SK-N-SH (cell line): ENCODE results near the gene COL25A1. TPM values are rescaled to one million over a fixed set of nuclear protein-coding genes. Genes with fewer than 3 reads are reported as not detected.

Source experiments
- CTCF ChIA-PET: fragments of 300-600, 350-600 bp; formaldehyde crosslinking; extraction: SDS; loops from one replicate; lab custom pipeline; 2021; lab: Yijun Ruan, JAX
- POLR2A ChIA-PET: fragments of 350-600 bp; sonication (Branson Sonifier 250); formaldehyde crosslinking; extraction: SDS; loops from one replicate; lab custom pipeline; 2020; ENCODE audit warnings: antibody characterized with exemption, inconsistent platforms; lab: Yijun Ruan, JAX
- DNase-seq: peaks from one replicate; pipeline ENCODE4 v3.0.0; 2012
- H2AFZ ChIP-seq: fragments of 200-600 bp; sonication (generic); 2 replicates; pipeline ENCODE4 v1.8.1; 2016; ENCODE audit warnings: antibody characterized with exemption, mild to moderate bottlenecking, low read depth
- H3F3A ChIP-seq: fragments of 200-600 bp; sonication (generic); replicated peaks from 2 replicates; pipeline ENCODE3; 2016; ENCODE audit warnings: antibody characterized with exemption, mild to moderate bottlenecking; ENCODE audit not compliant: insufficient read depth
- H3K27ac ChIP-seq, 2 experiments: fragments of 200-500 bp in 1 of 2; fragments of 200-600 bp in 1 of 2; sonication (Bioruptor generic) in 1 of 2; sonication (generic), shearing (Covaris generic) in 1 of 2; 2 replicates each; pipeline versions ENCODE4 v1.5.1 to v1.6.1; 2014 to 2016; ENCODE audit warnings: low read depth in 2 of 2, inconsistent platforms in 1 of 2, low read length in 1 of 2, mild to moderate bottlenecking in 1 of 2, mixed read lengths in 1 of 2
- H3K27me3 ChIP-seq: fragments of 200-600 bp; sonication (generic), shearing (Covaris generic); 2 replicates; pipeline ENCODE4 v1.6.1; 2016; ENCODE audit warnings: mixed run types; ENCODE audit not compliant: insufficient read depth
- H3K36me3 ChIP-seq, 2 experiments: fragments of 200-500 bp in 1 of 2; fragments of 200-600 bp in 1 of 2; sonication (Bioruptor generic) in 1 of 2; sonication (generic) in 1 of 2; replicated peaks in 1 of 2; 2 replicates each; pipeline versions ENCODE3 to v1.5.1; 2014 to 2016; ENCODE audit warnings: low read length in 1 of 2, mild to moderate bottlenecking in 1 of 2; ENCODE audit not compliant: insufficient read depth in 2 of 2, control insufficient read depth in 1 of 2
- H3K4me1 ChIP-seq, 2 experiments: fragments of 200-500 bp in 1 of 2; fragments of 200-600 bp in 1 of 2; sonication (Bioruptor generic) in 1 of 2; sonication (generic), shearing (Covaris generic) in 1 of 2; 2 replicates each; pipeline versions ENCODE4 v1.5.1 to v1.6.1; 2014 to 2016; ENCODE audit warnings: low read depth in 1 of 2, low read length in 1 of 2, mixed run types in 1 of 2; ENCODE audit not compliant: insufficient read depth in 2 of 2, control insufficient read depth in 1 of 2
- H3K4me2 ChIP-seq: fragments of 200-600 bp; sonication (generic), shearing (Covaris generic); 2 replicates; pipeline ENCODE4 v1.6.1; 2017; ENCODE audit warnings: mixed run types
- H3K4me3 ChIP-seq, 2 experiments: fragments of 200-500 bp in 1 of 2; fragments of 200-600 bp in 1 of 2; sonication (Bioruptor generic) in 1 of 2; sonication (generic), shearing (Covaris generic) in 1 of 2; 2 replicates each; pipeline versions ENCODE4 v1.5.1 to v1.8.1; 2014 to 2016; ENCODE audit warnings: low read depth in 2 of 2, inconsistent platforms in 1 of 2, low read length in 1 of 2, mild to moderate bottlenecking in 1 of 2, mixed read lengths in 1 of 2, moderate library complexity in 1 of 2
- H3K79me2 ChIP-seq: fragments of 200-600 bp; sonication (generic); 2 replicates; pipeline ENCODE4 v1.8.1; 2017; ENCODE audit warnings: mild to moderate bottlenecking; ENCODE audit not compliant: insufficient read depth
- H3K9ac ChIP-seq: fragments of 200-600 bp; sonication (generic); 2 replicates; pipeline ENCODE4 v1.6.1; 2017; ENCODE audit warnings: mixed run types
- H3K9me2 ChIP-seq: fragments of 200-600 bp; sonication (generic); 2 replicates; pipeline ENCODE4 v1.6.1; 2017; ENCODE audit warnings: mixed run types
- H3K9me3 ChIP-seq: fragments of 200-600 bp; sonication (generic); 2 replicates; pipeline ENCODE4 v1.6.1; 2017; ENCODE audit warnings: mixed run types, mild to moderate bottlenecking, moderate library complexity
- H4K20me1 ChIP-seq: fragments of 200-600 bp; sonication (generic); 2 replicates; pipeline ENCODE4 v1.6.1; 2017; ENCODE audit warnings: mild to moderate bottlenecking, mixed run types; ENCODE audit not compliant: insufficient read depth
- CHD2 ChIP-seq: fragments of 150-350 bp; IDR thresholded peaks from 2 replicates; pipeline ENCODE4 v1.6.1; 2018; ENCODE audit warnings: low read length; ENCODE audit not compliant: partially characterized antibody
- EZH2phosphoT487 ChIP-seq: fragments of 200-600 bp; sonication (generic); IDR thresholded peaks from 2 replicates; pipeline ENCODE4 v1.6.1; 2017; ENCODE audit warnings: low read depth, mixed run types, mild to moderate bottlenecking, antibody characterized with exemption, moderate library complexity, borderline replicate concordance
- FOSL2 ChIP-seq: IDR thresholded peaks from 2 replicates; pipeline ENCODE4 v1.4.0; 2012; ENCODE audit warnings: low read depth, mild to moderate bottlenecking, moderate library complexity, borderline replicate concordance
- GABPA ChIP-seq: IDR thresholded peaks from 2 replicates; pipeline ENCODE4 v1.4.0; 2012; ENCODE audit warnings: low read depth, mild to moderate bottlenecking
- JUND ChIP-seq: IDR thresholded peaks from 2 replicates; pipeline ENCODE4 v1.4.0; 2012
- MEF2A ChIP-seq: IDR thresholded peaks from 2 replicates; pipeline ENCODE4 v1.4.0; 2012; ENCODE audit warnings: low read depth, borderline replicate concordance
- NFIC ChIP-seq: IDR thresholded peaks from 2 replicates; pipeline ENCODE4 v1.4.0; 2012; ENCODE audit warnings: borderline replicate concordance
- PBX3 ChIP-seq: IDR thresholded peaks from 2 replicates; pipeline ENCODE4; 2012
- POLR2AphosphoS5 ChIP-seq: IDR thresholded peaks from 2 replicates; pipeline ENCODE4 v1.6.1; 2012; ENCODE audit warnings: low read depth, low read length
- RAD21 ChIP-seq: IDR thresholded peaks from 2 replicates; pipeline ENCODE4 v1.6.1; 2012; ENCODE audit warnings: mild to moderate bottlenecking, low read length
- RXRA ChIP-seq: IDR thresholded peaks from 2 replicates; pipeline ENCODE4 v1.4.0; 2012; ENCODE audit warnings: low read depth, mild to moderate bottlenecking, borderline replicate concordance
- SMC3 ChIP-seq: IDR thresholded peaks from 2 replicates; pipeline ENCODE4 v1.6.1; 2012; ENCODE audit warnings: low read depth, low read length, improper control_type of control experiment
- TCF12 ChIP-seq: IDR thresholded peaks from 2 replicates; pipeline ENCODE4 v1.4.0; 2012
- ZBTB33 ChIP-seq: IDR thresholded peaks from 2 replicates; pipeline ENCODE4 v1.4.0; 2012; ENCODE audit warnings: low read depth, borderline replicate concordance
- WGBS: methylation state at CpG from one replicate; pipeline ENCODE4 v1.1.6; 2017; ENCODE audit warnings: low lambda C conversion rate; 5-methylcytosine and 5-hydroxymethylcytosine counted together
- polyA plus RNA-seq, 3 experiments: library from polyadenylated mRNA; depleted of rRNA; stranded (reverse); fragments of >200 nt; gene quantifications; 2 replicates each; pipeline ENCODE4 v1.2.3, GENCODE V29; 2012
- TF ChIP-seq, protein P1 (sequence below): IDR thresholded peaks from 2 replicates; pipeline ENCODE4 v1.4.0; 2012; ENCODE audit warnings: low read depth

COL25A1 gene
- polyA plus RNA-seq, 1 of the 3 experiments (the other 2 are of a cell fraction) = not detected

DNA sequence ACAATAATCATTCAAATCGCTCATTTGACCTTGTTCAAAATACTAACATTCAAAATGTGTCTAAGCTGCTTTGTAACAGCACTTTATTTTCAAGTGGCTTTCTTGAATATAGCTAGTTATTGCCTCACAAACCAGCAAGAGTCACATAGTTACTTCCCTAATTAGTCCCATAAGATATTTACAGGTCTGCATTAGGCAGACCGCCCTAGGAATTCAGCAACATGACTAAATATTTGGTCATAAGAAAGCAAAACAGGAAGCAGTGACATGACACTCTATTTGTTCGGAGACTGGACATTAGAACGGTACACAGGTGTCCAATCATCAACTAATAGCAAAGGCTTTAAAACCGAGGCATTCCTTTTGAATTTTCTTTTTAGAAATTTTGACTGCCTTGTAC lies 262.0 kb downstream of the COL25A1 start:
- TF ChIP-seq POLR2AphosphoS5 = no peak
- TF ChIP-seq TCF12 = no peak
- no peak for TF ChIP-seq CHD2
- no peak for TF ChIP-seq RXRA
- no peak for TF ChIP-seq JUND
- TF ChIP-seq NFIC = no peak
- TF ChIP-seq RAD21 = no peak
- no peak for TF ChIP-seq EZH2phosphoT487
- TF ChIP-seq FOSL2 = no peak
- no peak for TF ChIP-seq GABPA
- no peak for TF ChIP-seq SMC3
- Histone ChIP-seq H3K9ac (no peak overlapping the region), H3K79me2 (no peaks in the 10 kb centered on the region), H3K4me3 (no peak overlapping the region), H4K20me1 (no peaks in the 10 kb centered on the region), H3K4me2 (no peak overlapping the region), H3K9me3 (no peaks in the 10 kb centered on the region), H3K9me2 (no peaks in the 10 kb centered on the region), H3K27me3 (no peaks in the 10 kb centered on the region), H3F3A (no peaks in the 10 kb centered on the region), H3K27ac (no peak overlapping the region), H3K4me1 (no peaks in the 10 kb centered on the region), H3K36me3 (no peaks in the 10 kb centered on the region), H2AFZ (no peak overlapping the region)
- ChIA-PET POLR2A (no interaction called here), CTCF (no interaction called here)
- no peak for DNase-seq
- WGBS = 7% methylated on average over 5 of the region's 5 CpGs

- H3K4me3 ChIP-seq = no peak overlapping the region
- 0% methylated on average over 2 of the region's 2 CpGs for WGBS
- no peaks in the 10 kb centered on the region for H3K9me3 ChIP-seq
- no peak for DNase-seq
- POLR2A ChIA-PET = no interaction called here
- no peak overlapping the region for H3K9ac ChIP-seq
- H3K36me3 ChIP-seq = no peaks in the 10 kb centered on the region
- CTCF ChIA-PET = no interaction called here
- no peaks in the 10 kb centered on the region for H3K4me1 ChIP-seq
- H3K9me2 ChIP-seq = no peaks in the 10 kb centered on the region
- TF ChIP-seq ZBTB33 (no peak), GABPA (no peak), PBX3 (no peak), FOSL2 (no peak), MEF2A (no peak)
- TF ChIP-seq, protein P1, sequence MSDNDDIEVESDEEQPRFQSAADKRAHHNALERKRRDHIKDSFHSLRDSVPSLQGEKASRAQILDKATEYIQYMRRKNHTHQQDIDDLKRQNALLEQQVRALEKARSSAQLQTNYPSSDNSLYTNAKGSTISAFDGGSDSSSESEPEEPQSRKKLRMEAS = no peak
- no peak overlapping the region for H2AFZ ChIP-seq
- no peaks in the 10 kb centered on the region for H3K27me3 ChIP-seq
- no peak overlapping the region for H3K4me2 ChIP-seq
- H3F3A ChIP-seq = no peaks in the 10 kb centered on the region
- H4K20me1 ChIP-seq = no peaks in the 10 kb centered on the region
- H3K79me2 ChIP-seq = no peaks in the 10 kb centered on the region
- no peak overlapping the region for H3K27ac ChIP-seq
Observed at GRCh38 chr4:109037026-109037425, 265.4 kb downstream of the COL25A1 start.
